ENCODE results near the gene PCBP3. TPM values are rescaled to one million over a fixed set of nuclear protein-coding genes. Genes with fewer than 3 reads are reported as not detected.

PCBP3 gene
- total RNA-seq, 1 donor from 2014 or later: not detected

DNA sequence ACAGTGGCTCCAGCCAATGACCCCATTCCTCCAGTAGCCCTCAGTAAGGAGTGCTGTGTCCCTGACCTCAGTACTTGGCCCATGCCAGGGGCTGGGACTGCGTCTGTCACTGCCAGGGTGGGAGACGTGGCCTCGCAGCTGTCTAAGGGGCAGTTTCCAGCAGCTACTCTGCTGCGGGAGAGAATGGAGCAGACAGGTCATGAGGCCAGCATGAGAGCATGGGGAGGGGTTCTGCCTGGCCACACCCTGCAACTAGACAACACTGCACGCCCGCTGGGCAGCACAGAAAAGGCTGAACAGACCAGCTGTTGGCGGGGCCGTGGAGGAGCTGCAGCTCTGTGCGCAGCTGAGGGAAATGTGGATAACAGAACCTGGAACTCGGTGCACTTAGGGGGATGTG lies 246.4 kb downstream of the PCBP3 start:
- no peak for DNase-seq (ENCODE audit: low read depth)
- H3K4me3 ChIP-seq (ENCODE audit: low read depth, low read length): no peak overlapping the region
- TF ChIP-seq, protein P1, sequence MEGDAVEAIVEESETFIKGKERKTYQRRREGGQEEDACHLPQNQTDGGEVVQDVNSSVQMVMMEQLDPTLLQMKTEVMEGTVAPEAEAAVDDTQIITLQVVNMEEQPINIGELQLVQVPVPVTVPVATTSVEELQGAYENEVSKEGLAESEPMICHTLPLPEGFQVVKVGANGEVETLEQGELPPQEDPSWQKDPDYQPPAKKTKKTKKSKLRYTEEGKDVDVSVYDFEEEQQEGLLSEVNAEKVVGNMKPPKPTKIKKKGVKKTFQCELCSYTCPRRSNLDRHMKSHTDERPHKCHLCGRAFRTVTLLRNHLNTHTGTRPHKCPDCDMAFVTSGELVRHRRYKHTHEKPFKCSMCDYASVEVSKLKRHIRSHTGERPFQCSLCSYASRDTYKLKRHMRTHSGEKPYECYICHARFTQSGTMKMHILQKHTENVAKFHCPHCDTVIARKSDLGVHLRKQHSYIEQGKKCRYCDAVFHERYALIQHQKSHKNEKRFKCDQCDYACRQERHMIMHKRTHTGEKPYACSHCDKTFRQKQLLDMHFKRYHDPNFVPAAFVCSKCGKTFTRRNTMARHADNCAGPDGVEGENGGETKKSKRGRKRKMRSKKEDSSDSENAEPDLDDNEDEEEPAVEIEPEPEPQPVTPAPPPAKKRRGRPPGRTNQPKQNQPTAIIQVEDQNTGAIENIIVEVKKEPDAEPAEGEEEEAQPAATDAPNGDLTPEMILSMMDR (conservative IDR thresholded peaks at IDR 0.05; ENCODE audit: low read depth, low read length): no peak

DNA sequence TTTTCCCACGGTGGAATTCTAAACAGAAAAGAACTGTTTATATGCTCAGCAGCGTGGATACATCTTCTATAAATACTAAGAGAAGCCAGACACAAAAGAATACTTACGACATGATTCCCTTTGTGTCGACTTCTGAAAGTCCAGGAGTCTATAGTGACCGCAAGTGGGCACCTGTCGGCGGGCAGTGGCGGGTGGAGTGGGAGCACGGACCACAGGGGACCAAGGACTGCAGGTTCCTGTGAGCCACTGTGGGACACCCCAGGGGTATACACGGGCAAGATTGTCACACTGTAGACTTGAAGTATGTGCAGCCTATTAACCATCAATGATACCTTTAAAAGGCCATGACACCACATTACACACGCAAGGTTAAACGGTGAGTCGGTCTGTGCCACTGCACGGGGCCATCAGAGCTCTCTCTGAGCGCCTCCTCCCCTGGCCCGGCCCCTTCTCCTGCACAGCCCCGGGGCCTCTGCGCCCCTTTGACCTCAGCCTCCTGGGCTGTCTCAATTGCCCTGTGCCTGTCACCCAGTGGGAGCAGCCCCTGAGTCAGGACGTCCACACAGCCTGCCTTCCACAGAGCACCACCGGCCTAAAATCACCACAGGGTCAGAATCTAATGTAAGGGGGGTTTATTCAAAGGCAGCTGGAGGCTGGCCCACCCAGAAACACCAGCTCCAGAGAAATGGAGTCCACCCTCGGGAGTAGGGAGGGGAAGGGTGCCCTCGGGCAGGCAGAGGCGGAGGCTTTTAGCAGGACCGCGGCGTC lies 248.0 kb downstream of the PCBP3 start:
- TF ChIP-seq, protein P1 (conservative IDR thresholded peaks at IDR 0.05; ENCODE audit: low read depth, low read length): no peak
- H3K4me3 ChIP-seq (ENCODE audit: low read depth, low read length): no peak overlapping the region
- no peak for DNase-seq (ENCODE audit: low read depth)

DNA sequence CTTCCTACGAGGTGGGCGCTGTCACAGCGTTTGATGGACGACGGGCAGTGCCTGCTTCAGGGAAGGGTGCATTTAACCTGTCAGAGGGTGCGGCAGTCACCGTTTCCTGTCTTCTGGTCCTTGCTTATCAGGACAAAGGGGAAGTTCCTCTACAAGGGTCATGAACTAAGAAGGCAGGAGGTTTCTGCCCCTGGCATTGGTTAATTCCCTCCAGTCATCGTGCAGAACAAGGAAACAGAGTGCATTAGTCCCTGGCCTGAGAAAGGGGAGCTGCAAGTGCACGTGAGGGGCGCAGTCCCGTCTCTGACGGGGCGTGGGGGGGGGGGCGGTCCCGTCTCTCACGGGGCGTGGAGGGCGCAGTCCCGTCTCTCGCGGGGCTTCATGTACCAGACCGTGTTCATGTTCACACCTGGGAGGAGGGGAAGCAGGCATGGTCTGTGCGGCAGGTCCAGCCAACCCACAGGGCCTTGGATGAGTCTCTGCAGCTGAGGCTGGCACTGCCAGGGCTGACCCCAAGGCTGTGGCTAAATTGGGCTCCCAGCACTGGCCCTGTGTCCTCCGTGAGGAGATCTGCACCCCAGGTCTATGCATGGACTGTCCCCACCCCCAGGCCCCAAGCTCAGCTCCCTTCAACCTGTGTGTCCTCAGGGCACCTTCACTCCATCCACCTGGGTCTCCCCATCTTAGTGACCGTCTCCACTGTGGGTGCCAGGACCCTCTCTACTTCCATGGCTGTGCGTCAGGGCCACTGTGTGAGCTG lies 248.8 kb downstream of the PCBP3 start:
- TF ChIP-seq, protein P1 (conservative IDR thresholded peaks at IDR 0.05; ENCODE audit: low read depth, low read length): no peak
- no peak overlapping the region for H3K4me3 ChIP-seq (ENCODE audit: low read depth, low read length)
- DNase-seq (ENCODE audit: low read depth): no peak

DNA sequence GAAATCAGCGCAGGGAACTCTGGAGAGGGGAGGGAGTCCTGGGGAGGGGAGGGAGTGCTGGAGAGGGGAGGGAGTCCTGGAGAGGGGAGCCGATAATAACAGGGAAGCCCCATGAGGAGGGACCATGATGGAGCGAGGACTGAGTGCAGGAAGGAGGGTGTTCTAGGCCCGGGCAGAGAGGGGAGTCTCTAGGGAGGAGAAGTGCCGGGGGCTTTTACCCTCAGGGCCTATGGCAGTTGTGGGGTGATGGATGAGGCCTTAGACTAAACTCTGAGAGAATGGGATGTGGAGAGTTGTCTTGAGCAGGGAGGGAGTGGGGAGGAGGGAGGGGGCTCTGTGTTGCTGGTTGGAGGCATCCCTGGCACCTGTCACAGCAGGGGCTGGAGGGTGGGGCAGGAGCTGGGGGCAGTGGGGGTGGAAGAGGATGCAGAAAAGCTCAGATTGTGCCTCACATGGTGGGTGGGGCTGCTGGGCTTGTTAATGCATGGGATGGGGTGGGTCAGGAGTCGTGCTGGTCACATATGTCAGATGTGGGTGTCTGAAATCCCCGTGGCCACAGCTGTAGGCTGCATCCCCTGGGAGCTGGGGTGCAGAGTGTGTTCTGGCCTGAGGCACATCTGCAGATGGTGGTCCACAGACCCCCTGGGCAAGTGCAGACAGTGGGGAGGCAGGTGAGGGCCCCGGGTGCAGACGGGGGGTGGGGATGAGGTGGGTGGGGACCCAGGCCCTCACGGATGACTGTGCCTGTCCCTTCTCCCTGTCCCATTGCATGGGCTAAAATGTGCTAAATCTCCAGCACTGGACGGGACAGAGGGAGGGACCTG lies 249.6 kb downstream of the PCBP3 start:
- no peak for DNase-seq (ENCODE audit: low read depth)
- no peak overlapping the region for H3K4me3 ChIP-seq (ENCODE audit: low read depth, low read length)
- TF ChIP-seq, protein P1 (conservative IDR thresholded peaks at IDR 0.05; ENCODE audit: low read depth, low read length): no peak

DNA sequence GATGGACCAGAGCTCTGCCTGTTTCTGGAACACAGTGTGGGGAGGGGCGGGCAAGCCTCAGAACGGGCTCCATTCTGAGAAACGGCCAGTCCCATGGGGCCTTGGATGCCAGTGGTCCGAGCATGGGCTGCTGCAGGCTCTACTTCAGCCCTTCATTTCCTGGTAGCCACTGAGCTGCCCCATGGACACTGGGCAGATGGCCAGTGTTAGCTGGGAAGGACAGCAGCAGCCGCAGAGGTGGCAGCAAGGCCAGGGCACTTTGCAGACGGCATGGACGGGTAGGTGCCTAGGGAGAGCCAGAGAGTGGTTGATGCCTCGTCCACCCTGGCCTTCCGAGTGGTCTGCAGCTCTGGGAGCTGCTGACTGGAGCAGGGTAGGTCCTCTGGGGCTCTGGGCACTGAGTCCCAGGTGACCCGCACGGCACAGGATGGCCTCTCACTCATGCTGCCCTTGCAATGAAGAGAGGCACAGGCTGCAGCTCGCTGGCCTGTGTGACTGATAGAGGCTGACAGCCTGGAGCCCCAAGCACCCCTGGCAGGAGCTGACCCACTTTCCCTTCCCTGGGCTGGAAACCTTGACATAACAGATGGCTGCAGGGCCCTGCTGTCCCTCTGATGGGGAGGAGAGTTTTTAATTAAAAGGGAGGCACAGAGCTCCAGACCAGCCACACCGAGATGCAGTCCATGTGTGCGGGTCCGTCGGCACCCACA lies 250.4 kb downstream of the PCBP3 start:
- no peak overlapping the region for H3K4me3 ChIP-seq (ENCODE audit: low read depth, low read length)
- TF ChIP-seq, protein P1 (conservative IDR thresholded peaks at IDR 0.05; ENCODE audit: low read depth, low read length): no peak
- DNase-seq (ENCODE audit: low read depth): no peak

DNA sequence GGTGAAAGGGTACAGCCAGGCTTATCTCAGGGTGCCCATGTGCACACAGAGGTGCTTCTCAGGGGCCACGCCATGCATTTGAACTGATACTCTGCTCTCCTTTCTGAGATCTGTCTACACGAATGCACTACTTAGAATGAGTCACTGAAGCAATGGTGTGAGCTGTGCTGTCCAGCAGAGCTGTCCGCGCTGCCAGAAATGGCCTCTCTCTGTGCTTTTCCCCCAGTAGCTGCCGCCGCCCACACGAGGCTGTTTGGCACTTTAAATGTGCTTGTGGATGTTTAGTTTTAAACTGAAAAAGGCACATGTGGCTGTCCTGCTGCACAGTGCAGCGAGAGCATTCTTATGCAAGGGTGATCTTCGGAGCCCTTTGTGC lies 250.9 kb downstream of the PCBP3 start:
- no peak overlapping the region for H3K4me3 ChIP-seq (ENCODE audit: low read depth, low read length)
- no peak for DNase-seq (ENCODE audit: low read depth)
- TF ChIP-seq, protein P1 (conservative IDR thresholded peaks at IDR 0.05; ENCODE audit: low read depth, low read length): no peak
